ENCODE results near the gene PRPS1L1. TPM values are rescaled to one million over a fixed set of nuclear protein-coding genes. Genes with fewer than 3 reads are reported as not detected.

The PRPS1L1 gene
- not detected for polyA plus RNA-seq (ENCODE audit: low read depth in 6 of 6)

DNA sequence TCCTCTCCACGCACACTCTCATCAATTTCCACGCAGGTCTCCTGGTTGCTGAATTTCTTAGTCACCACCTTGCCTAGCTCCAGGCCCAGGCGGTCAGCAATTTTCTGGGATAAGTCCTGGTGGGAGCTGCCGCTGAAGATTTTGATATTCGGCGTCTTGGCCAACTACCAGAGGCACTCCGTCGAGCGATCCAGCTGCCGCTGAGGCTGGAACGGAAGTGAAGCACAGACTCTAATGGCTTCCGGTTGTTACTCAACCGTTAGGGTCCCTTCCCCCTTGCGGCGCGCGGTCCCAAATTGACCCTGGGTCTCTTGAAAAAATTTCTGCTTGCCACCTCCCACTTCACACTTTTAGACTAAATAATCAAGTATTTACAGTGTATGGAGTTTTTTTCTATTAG lies at the start of gene PRPS1L1:
Gene PRPS1L1 (minus strand): TSS at position 219 of the 400 bp plus-strand sequence.
- DNase-seq, result no peak
- H3K27ac Mint-ChIP-seq, result no peak within 1 kb of the TSS
- no peak within 1 kb of the TSS for H3K4me3 Mint-ChIP-seq
- peaks cover 0 to 2% (median under 1%) of the 10 kb centered on the region in 7 donors for H3K9me3 Mint-ChIP-seq
- H3K4me1 Mint-ChIP-seq, result no peaks in the 10 kb centered on the region
- H3K27me3 Mint-ChIP-seq, result peaks cover 4 to 11% (median 7%) of the 10 kb centered on the region in 3 donors
- no peaks in the 10 kb centered on the region for H3K36me3 Mint-ChIP-seq
- no peak for ATAC-seq (ENCODE audit: low read depth in 2 of 2)

DNA sequence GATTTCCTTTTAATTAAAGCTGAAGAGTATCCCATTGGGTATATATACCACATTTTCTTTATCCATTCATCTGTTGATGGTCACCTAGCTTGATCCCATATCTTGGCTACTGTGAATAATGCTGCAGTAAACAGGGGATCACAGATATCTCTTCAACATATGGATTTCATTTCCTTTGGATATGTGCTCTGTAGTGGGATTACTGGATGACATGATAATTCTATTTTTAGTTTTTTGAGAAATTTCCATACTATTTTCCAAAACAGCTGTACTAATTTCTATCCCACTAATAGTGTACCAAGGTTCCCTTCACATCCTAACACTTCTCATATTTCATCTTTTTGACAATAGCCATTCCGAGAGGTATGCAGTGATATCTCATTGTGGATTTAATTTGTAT lies 48.8 kb upstream of the PRPS1L1 start:
- DNase-seq (no peak), ATAC-seq (ENCODE audit: low read depth in 2 of 2) (no peak)
- H3K36me3 Mint-ChIP-seq, result peaks cover 2 to 12% of the 10 kb centered on the region in 2 donors
- H3K4me3 Mint-ChIP-seq, result no peak overlapping the region
- no peaks in the 10 kb centered on the region for H3K4me1 Mint-ChIP-seq
- H3K27ac Mint-ChIP-seq, result no peak overlapping the region
- H3K9me3 Mint-ChIP-seq, result peaks cover 6 to 23% (median 15%) of the 10 kb centered on the region in 7 donors
- peaks cover 4 to 19% (median 13%) of the 10 kb centered on the region in 3 donors for H3K27me3 Mint-ChIP-seq

- no peak overlapping the region for H3K4me3 Mint-ChIP-seq
- ATAC-seq (ENCODE audit: low read depth in 2 of 2) (no peak), DNase-seq (no peak)
- H3K27ac Mint-ChIP-seq, result no peak overlapping the region
- peaks cover 0 to 4% (median 0%) of the 10 kb centered on the region in 7 donors for H3K9me3 Mint-ChIP-seq
- H3K27me3 Mint-ChIP-seq, result peaks cover 0 to 7% (median 0%) of the 10 kb centered on the region in 3 donors
- H3K36me3 Mint-ChIP-seq, result no peaks in the 10 kb centered on the region
- H3K4me1 Mint-ChIP-seq, result no peaks in the 10 kb centered on the region
Measured at GRCh38 chr7:18068745-18069144, 41.1 kb upstream of the PRPS1L1 start.

DNA sequence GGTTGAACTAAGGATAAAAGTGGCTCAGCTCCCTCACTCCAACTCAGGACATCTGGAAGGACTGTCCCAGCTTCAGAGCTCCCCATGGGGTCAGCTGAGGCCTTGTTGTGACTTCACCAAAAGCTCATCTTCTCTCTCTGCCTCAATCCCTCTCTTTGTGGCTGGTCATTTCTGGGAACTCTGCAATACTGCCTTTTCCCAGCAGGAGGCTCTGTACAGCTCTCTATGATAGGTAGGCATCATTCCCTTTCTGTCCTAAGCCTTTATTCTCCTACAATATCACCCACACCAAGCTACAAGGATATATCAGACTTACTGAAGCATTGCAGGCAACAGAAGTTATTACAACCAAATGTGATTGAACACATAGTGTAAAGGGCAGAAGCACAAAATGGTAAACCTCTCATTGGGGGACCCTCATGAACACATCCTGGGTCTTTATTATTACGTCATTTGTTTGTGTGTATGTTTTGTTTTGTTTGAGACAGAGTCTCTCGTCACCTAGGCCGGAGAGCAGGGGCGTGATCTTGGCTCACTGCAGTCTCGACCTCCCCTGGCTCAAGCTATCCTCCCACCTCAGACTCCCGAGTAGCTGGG lies 36.7 kb upstream of the PRPS1L1 start:
- H3K9me3 Mint-ChIP-seq, result no peaks in the 10 kb centered on the region
- peak overlapping the region in 1 of 6 donors; percentile 70 for H3K27ac Mint-ChIP-seq
- H3K36me3 Mint-ChIP-seq, result no peaks in the 10 kb centered on the region
- H3K4me3 Mint-ChIP-seq, result no peak overlapping the region
- no peaks in the 10 kb centered on the region for H3K4me1 Mint-ChIP-seq
- peaks cover 0 to 10% (median 7%) of the 10 kb centered on the region in 3 donors for H3K27me3 Mint-ChIP-seq
- DNase-seq, result no peak
- ATAC-seq (ENCODE audit: low read depth in 2 of 2), result peak in 1 of 2 donors; percentile 33

DNA sequence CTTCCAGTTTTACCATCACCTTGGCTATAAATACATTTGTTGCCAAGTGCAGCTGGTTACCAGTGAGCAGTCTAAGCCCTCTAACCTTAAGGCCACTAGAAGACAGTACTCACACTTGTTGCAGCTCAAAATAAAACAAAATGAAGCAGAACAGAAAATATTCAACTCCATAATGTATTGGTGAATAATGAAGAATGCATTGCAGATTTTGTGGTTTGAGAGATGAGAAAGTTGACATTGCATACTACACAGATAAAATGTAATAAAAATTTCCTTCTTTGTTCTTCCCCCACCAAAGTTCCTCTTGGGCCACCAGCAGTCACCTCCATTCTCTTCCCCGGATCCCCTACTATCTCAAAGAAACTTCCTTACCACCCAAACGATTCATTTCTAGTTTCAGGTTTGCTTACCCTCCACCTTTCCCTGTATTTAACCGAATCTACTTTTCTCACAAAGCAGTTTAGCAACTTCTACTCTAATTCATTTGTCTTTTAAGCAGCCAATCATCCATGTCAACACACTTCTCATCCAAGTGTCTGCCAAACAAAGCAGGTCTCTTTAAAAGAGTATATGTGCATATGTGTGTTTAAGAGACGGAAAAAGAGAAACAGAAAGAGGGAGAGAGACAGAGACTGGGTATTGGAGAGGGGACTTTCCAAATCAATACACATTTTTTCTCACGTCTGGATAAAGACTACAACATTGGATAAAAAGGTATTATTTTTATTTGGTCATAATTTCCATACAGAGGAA lies 35.7 kb upstream of the PRPS1L1 start:
- H3K4me3 Mint-ChIP-seq, result no peak overlapping the region

GRCh38 chr7:18059171-18059570 lies 31.5 kb upstream of the PRPS1L1 start:
- H3K4me1 Mint-ChIP-seq, result no peaks in the 10 kb centered on the region
- peak overlapping the region in 1 of 6 donors; percentile 58 for H3K27ac Mint-ChIP-seq
- no peak for ATAC-seq (ENCODE audit: low read depth in 2 of 2)
- no peak for DNase-seq
- no peak overlapping the region for H3K4me3 Mint-ChIP-seq
- H3K36me3 Mint-ChIP-seq, result no peaks in the 10 kb centered on the region
- H3K9me3 Mint-ChIP-seq, result no peaks in the 10 kb centered on the region
- H3K27me3 Mint-ChIP-seq, result peaks cover 3 to 16% (median 10%) of the 10 kb centered on the region in 3 donors

More for the DNA sequence above, 35.7 kb upstream of the PRPS1L1 start:
- no peaks in the 10 kb centered on the region for H3K4me1 Mint-ChIP-seq
- no peak for DNase-seq
- no peaks in the 10 kb centered on the region for H3K36me3 Mint-ChIP-seq
- no peaks in the 10 kb centered on the region for H3K9me3 Mint-ChIP-seq
- H3K27me3 Mint-ChIP-seq, result peaks cover 0 to 10% (median 7%) of the 10 kb centered on the region in 3 donors
- H3K27ac Mint-ChIP-seq, result no peak overlapping the region
- no peak for ATAC-seq (ENCODE audit: low read depth in 2 of 2)

- Mint-ChIP-seq H3K36me3 (no peaks in the 10 kb centered on the region), H3K4me1 (no peaks in the 10 kb centered on the region), H3K4me3 (no peak overlapping the region), H3K27ac (no peak overlapping the region), H3K27me3 (peaks cover 6 to 10% (median 8%) of the 10 kb centered on the region in 3 donors), H3K9me3 (no peaks in the 10 kb centered on the region)
- ATAC-seq (ENCODE audit: low read depth in 2 of 2), result no peak
- DNase-seq, result no peak
Measured at GRCh38 chr7:18053941-18054340, 26.3 kb upstream of the PRPS1L1 start.

DNA sequence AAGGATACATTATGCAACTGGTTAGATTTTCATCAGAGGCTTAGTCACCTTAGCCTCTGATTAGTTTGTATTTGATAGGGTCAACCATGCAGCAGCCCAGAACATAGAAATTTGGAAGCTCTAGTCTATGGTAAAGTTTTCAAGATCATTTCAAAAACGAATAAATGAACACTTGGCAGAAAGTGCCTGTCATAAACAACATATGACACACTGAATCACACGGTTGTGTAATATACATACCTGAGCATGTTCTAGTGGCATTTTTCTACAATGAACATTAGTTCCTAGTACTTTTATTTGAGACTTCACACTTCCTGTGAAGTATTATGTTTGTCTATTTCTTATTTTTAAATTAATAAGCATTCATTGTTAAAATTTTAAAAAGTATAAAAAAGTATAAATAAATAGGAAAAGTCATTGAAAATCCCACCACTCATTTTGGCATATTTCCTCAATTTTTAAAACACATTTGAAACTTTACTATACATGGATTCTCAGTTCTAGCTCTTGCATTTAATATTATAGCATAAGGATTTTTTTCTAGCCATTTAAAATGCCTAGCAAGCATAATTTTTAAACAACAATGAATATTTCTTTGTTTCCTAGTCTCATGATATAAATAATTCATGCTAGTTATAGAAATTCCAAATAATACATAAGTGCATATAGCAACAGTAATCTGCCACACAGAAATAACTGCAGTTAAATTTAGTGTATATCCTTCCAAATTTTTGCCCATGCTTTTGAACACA lies 25.7 kb upstream of the PRPS1L1 start:
- Mint-ChIP-seq H3K4me1 (no peaks in the 10 kb centered on the region), H3K36me3 (no peaks in the 10 kb centered on the region), H3K4me3 (no peak overlapping the region), H3K27ac (no peak overlapping the region), H3K27me3 (peaks cover 6 to 10% (median 8%) of the 10 kb centered on the region in 3 donors), H3K9me3 (no peaks in the 10 kb centered on the region)
- ATAC-seq (ENCODE audit: low read depth in 2 of 2) (no peak), DNase-seq (no peak)

- ATAC-seq (ENCODE audit: low read depth in 2 of 2) (no peak), DNase-seq (no peak)
- Mint-ChIP-seq H3K4me1 (no peaks in the 10 kb centered on the region), H3K27me3 (peaks cover 0 to 8% (median 0%) of the 10 kb centered on the region in 3 donors), H3K4me3 (no peak overlapping the region), H3K9me3 (no peaks in the 10 kb centered on the region), H3K36me3 (no peaks in the 10 kb centered on the region), H3K27ac (no peak overlapping the region)
Measured at GRCh38 chr7:18049262-18049661, 21.6 kb upstream of the PRPS1L1 start.

DNA sequence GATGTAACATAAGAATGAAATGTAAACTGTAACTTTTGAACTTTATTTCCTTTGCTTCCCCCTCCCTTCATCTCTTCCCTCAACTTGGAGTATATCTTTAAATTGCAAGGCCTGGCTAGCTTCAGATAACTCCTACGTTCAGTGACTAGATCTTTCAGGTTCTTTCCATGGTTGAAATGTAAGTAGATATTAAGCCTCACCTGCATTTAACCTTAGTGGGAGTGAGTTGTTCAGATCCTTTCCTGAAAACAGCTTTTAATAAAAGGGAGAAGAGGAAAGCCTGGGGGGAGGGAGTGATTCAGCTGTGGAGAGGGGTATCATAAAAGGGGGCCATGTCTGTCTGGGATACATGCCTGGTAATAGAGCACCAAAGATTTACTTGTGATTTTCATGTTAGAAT lies 19.0 kb upstream of the PRPS1L1 start:
- Mint-ChIP-seq H3K4me3 (no peak overlapping the region), H3K27ac (peak overlapping the region in 1 of 6 donors; percentile 20), H3K36me3 (peaks cover 0 to 7% of the 10 kb centered on the region in 2 donors), H3K27me3 (peaks cover 0 to 8% (median 0%) of the 10 kb centered on the region in 3 donors), H3K4me1 (no peaks in the 10 kb centered on the region), H3K9me3 (peaks cover 4 to 10% (median 7%) of the 10 kb centered on the region in 7 donors)
- DNase-seq (no peak), ATAC-seq (ENCODE audit: low read depth in 2 of 2) (no peak)

GRCh38 chr7:18045171-18045570 lies 17.5 kb upstream of the PRPS1L1 start:
- H3K27ac Mint-ChIP-seq, result no peak overlapping the region
- DNase-seq (no peak), ATAC-seq (ENCODE audit: low read depth in 2 of 2) (no peak)
- peaks cover 0 to 7% of the 10 kb centered on the region in 2 donors for H3K36me3 Mint-ChIP-seq
- peaks cover 0 to 3% (median 0%) of the 10 kb centered on the region in 3 donors for H3K27me3 Mint-ChIP-seq
- peaks cover 4 to 13% (median 7%) of the 10 kb centered on the region in 7 donors for H3K9me3 Mint-ChIP-seq
- no peak overlapping the region for H3K4me3 Mint-ChIP-seq
- no peaks in the 10 kb centered on the region for H3K4me1 Mint-ChIP-seq

GRCh38 chr7:18041191-18041590 lies 13.5 kb upstream of the PRPS1L1 start:
- peaks cover 4 to 13% (median 7%) of the 10 kb centered on the region in 7 donors for H3K9me3 Mint-ChIP-seq
- DNase-seq (no peak), ATAC-seq (ENCODE audit: low read depth in 2 of 2) (no peak)
- no peak overlapping the region for H3K4me3 Mint-ChIP-seq
- H3K36me3 Mint-ChIP-seq, result peaks cover 0 to 7% of the 10 kb centered on the region in 2 donors
- H3K27me3 Mint-ChIP-seq, result peaks cover 0 to 8% (median 4%) of the 10 kb centered on the region in 3 donors
- H3K27ac Mint-ChIP-seq, result no peak overlapping the region
- no peaks in the 10 kb centered on the region for H3K4me1 Mint-ChIP-seq

DNA sequence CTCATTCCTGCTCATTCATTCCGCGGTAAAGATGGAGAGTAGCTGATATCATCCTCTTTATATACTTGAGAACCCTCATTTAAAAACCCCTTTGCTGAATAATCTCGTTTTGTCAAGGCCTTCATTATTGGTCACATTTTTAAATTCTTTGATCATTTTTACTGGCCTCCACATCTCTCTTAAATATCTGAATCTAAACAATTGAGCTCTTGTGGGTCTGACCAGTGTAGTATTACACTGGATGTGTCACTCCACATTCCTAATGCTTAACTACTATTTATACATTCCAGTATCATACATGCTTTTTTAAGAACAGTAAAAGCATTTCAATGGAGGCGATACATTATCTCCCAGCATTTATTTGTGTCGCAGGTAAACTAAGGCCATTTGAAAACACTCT lies 12.6 kb upstream of the PRPS1L1 start:
- ATAC-seq (ENCODE audit: low read depth in 2 of 2), result no peak

More for the DNA sequence above, 12.6 kb upstream of the PRPS1L1 start:
- peaks cover 0 to 8% (median 4%) of the 10 kb centered on the region in 3 donors for H3K27me3 Mint-ChIP-seq
- no peak overlapping the region for H3K27ac Mint-ChIP-seq
- H3K9me3 Mint-ChIP-seq, result peaks cover 4 to 13% (median 7%) of the 10 kb centered on the region in 7 donors
- H3K36me3 Mint-ChIP-seq, result peaks cover 0 to 7% of the 10 kb centered on the region in 2 donors
- DNase-seq, result no peak
- H3K4me1 Mint-ChIP-seq, result no peaks in the 10 kb centered on the region
- H3K4me3 Mint-ChIP-seq, result no peak overlapping the region

Data from naive B cell (primary cell).